Measurements from ENCODE around the gene SHANK2.
"Not testable (repeated sequence)": the region's sequence is repeated elsewhere in the genome, so short reads cannot be mapped to it uniquely, and the experiment has no call there.

The SHANK2 gene

GRCh38 chr11:71242391-71242790, 10.0 kb downstream of the SHANK2 start:
- DNase-seq = no peak

GRCh38 chr11:71241721-71242259, 10.6 kb downstream of the SHANK2 start:
- no peak for DNase-seq

- DNase-seq = no peak
Observed at GRCh38 chr11:71240865-71241691, 11.3 kb downstream of the SHANK2 start.

GRCh38 chr11:71240061-71240690, 12.2 kb downstream of the SHANK2 start:
- no peak for DNase-seq

- DNase-seq = no peak
Observed at GRCh38 chr11:71239581-71239980, 12.8 kb downstream of the SHANK2 start.

- DNase-seq = no peak
Observed at GRCh38 chr11:71238941-71239340, 13.4 kb downstream of the SHANK2 start.

GRCh38 chr11:71238285-71238875, 14.0 kb downstream of the SHANK2 start:
- no peak for DNase-seq

- no peak for DNase-seq
Observed at GRCh38 chr11:71237853-71238252, 14.5 kb downstream of the SHANK2 start.

- DNase-seq = no peak
Observed at GRCh38 chr11:71236836-71237475, 15.4 kb downstream of the SHANK2 start.

- no peak for DNase-seq
Observed at GRCh38 chr11:71235719-71236118, 16.7 kb downstream of the SHANK2 start.

- DNase-seq = not testable (repeated sequence)
Observed at GRCh38 chr11:71233896-71234852, 18.2 kb downstream of the SHANK2 start.

GRCh38 chr11:71232364-71232763, 20.0 kb downstream of the SHANK2 start:
- no peak for DNase-seq

- no peak for DNase-seq
Observed at GRCh38 chr11:71228961-71229360, 23.4 kb downstream of the SHANK2 start.

- DNase-seq = no peak
Observed at GRCh38 chr11:71227058-71227659, 25.2 kb downstream of the SHANK2 start.

- DNase-seq = no peak
Observed at GRCh38 chr11:71223671-71224660, 28.4 kb downstream of the SHANK2 start.

- no peak for DNase-seq
Observed at GRCh38 chr11:71223081-71223405, 29.3 kb downstream of the SHANK2 start.

GRCh38 chr11:71222318-71223080, 29.9 kb downstream of the SHANK2 start:
- DNase-seq = no peak

- DNase-seq = no peak
Observed at GRCh38 chr11:71221821-71222220, 30.6 kb downstream of the SHANK2 start.

GRCh38 chr11:71221201-71221600, 31.2 kb downstream of the SHANK2 start:
- no peak for DNase-seq
